ENCODE measurements around the gene PLCL1.

The PLCL1 gene

GRCh38 chr2:197846777-197847176 is 42.4 kb downstream of the PLCL1 start:
- no peak for TF ChIP-seq FOXP2 (optimal IDR thresholded peaks at IDR 0.05; ENCODE audit: borderline replicate concordance, extremely low read depth, extremely low read length, insufficient read depth)
- TF ChIP-seq TAF1 (IDR thresholded peaks at IDR 0.05; ENCODE audit: borderline replicate concordance, insufficient read depth, low read length) = no peak
- TF ChIP-seq SIN3A (IDR thresholded peaks at IDR 0.05; ENCODE audit: borderline replicate concordance, insufficient read depth, low read length) = no peak
- TF ChIP-seq POLR2AphosphoS5 (IDR thresholded peaks at IDR 0.05; ENCODE audit: low read depth, low read length) = no peak
- TF ChIP-seq REST (IDR thresholded peaks at IDR 0.05; ENCODE audit: insufficient read depth in 1 of 2, low read depth in 2 of 2, low read length in 2 of 2) = no peak

DNA sequence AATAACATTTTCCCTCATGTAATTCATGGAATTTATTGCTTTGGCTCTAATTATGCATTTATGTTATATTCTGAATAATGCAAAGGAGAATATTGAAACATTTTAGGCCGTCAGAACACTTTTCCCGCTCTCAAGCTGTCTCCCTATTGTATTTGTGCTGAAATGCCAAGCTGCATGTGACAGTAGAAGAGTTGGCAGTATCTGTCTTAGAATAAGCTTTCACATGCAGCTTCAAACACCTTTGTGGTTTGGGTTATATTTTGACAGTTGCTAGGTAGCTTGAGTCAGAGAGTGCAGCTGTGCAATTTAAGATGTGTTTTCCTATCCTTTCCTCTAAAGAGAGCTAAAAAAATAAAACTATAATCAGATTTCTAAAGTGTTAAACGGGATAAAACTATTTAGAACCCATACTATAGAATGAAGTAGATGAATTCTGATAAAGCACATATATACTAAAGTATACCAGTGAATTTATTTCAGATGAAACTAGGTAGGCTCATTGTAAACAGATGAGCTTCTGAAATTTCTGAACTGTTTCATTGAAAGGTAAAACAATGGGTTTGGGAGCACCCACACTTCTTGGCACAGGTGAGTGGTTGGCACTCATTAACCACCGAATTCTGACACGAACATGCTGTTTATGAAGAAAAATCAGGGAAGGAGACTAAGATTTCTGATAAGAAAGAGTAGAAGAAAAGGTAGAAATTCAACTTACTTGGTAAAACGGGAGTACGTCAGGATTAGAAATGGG is 43.4 kb downstream of the PLCL1 start:
- TF ChIP-seq REST (IDR thresholded peaks at IDR 0.05; ENCODE audit: insufficient read depth in 1 of 2, low read depth in 2 of 2, low read length in 2 of 2) = no peak
- TF ChIP-seq POLR2AphosphoS5 (IDR thresholded peaks at IDR 0.05; ENCODE audit: low read depth, low read length) = no peak
- no peak for TF ChIP-seq SIN3A (IDR thresholded peaks at IDR 0.05; ENCODE audit: borderline replicate concordance, insufficient read depth, low read length)

- TF ChIP-seq TAF1 (IDR thresholded peaks at IDR 0.05; ENCODE audit: borderline replicate concordance, insufficient read depth, low read length) = no peak
- TF ChIP-seq REST (IDR thresholded peaks at IDR 0.05; ENCODE audit: insufficient read depth in 1 of 2, low read depth in 2 of 2, low read length in 2 of 2) = no peak
- TF ChIP-seq POLR2AphosphoS5 (IDR thresholded peaks at IDR 0.05; ENCODE audit: low read depth, low read length) = no peak
- TF ChIP-seq SIN3A (IDR thresholded peaks at IDR 0.05; ENCODE audit: borderline replicate concordance, insufficient read depth, low read length) = no peak
- no peak for TF ChIP-seq FOXP2 (optimal IDR thresholded peaks at IDR 0.05; ENCODE audit: borderline replicate concordance, extremely low read depth, extremely low read length, insufficient read depth)
These were observed 44.2 kb downstream of the PLCL1 start for GRCh38 chr2:197848602-197849001.

DNA sequence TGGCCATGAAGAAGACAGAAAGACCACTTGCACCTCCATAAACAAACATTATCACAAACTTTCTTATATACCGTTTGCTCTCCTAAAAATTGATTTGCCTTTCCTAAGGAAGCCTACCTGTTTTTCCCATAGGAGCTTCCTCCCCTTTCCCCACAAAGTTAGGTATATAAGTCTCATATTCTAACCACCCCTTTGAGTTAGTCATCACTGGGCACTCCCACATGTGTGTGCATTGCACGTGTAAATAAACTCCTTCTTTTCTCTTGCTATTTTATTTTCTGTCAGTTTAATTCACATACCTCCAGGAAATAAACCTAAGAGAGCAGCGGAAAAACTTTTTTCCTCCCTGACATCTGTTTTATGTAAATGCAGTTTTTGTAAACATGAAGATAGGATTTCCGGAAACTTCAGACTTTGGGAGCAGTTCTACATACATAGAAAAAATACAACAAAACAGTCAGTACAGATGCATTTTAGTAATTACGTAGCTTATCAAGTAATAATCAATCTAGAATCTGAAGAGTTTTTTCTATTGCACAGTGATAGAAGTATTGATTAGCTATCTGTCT is 46.6 kb downstream of the PLCL1 start:
- no peak for TF ChIP-seq REST (IDR thresholded peaks at IDR 0.05; ENCODE audit: insufficient read depth in 1 of 2, low read depth in 2 of 2, low read length in 2 of 2)
- no peak for TF ChIP-seq POLR2AphosphoS5 (IDR thresholded peaks at IDR 0.05; ENCODE audit: low read depth, low read length)
- no peak for TF ChIP-seq SIN3A (IDR thresholded peaks at IDR 0.05; ENCODE audit: borderline replicate concordance, insufficient read depth, low read length)
- TF ChIP-seq TAF1 (IDR thresholded peaks at IDR 0.05; ENCODE audit: borderline replicate concordance, insufficient read depth, low read length) = no peak
- TF ChIP-seq FOXP2 (optimal IDR thresholded peaks at IDR 0.05; ENCODE audit: borderline replicate concordance, extremely low read depth, extremely low read length, insufficient read depth) = no peak

All from PFSK-1 (cell line).